IMR-90 (cell line): ENCODE results near the gene TMEM117. TPM values are rescaled to one million over a fixed set of nuclear protein-coding genes. Genes with fewer than 3 reads are reported as not detected.

Experiments used
- ATAC-seq: fragments of 200-7000 bp; cut with Tn5 transposase; 2 replicates; pipeline ENCODE4 v1.9.1; 2020; ENCODE audit warnings: low read depth, mild to moderate bottlenecking, moderate library complexity
- BruUV-seq: library from RNA; stranded (reverse); fragments of 400-500 nt; replicated peaks from 2 replicates; lab custom pipeline; 2021; lab: Mats Ljungman, UMichigan
- CTCF ChIA-PET: fragments of 300-600 bp; formaldehyde crosslinking; extraction: SDS; loops from one replicate; lab custom pipeline; 2021; ENCODE audit warnings: antibody characterized with exemption; lab: Yijun Ruan, JAX
- POLR2A ChIA-PET: fragments of 300-600 bp; sonication (Branson Sonifier 250); formaldehyde crosslinking; loops from one replicate; lab custom pipeline; 2022; ENCODE audit warnings: antibody characterized with exemption; ENCODE audit not compliant: unreplicated experiment; lab: Charles Lee
- DNase-seq: peaks from one replicate; pipeline ENCODE4 v3.0.0; 2013
- H2AFZ ChIP-seq: replicated peaks from 2 replicates; pipeline ENCODE3; 2013; ENCODE audit warnings: low read length, mild to moderate bottlenecking; ENCODE audit not compliant: poor library complexity
- H2AK5ac ChIP-seq: 2 replicates; pipeline ENCODE4 v1.6.1; 2013; ENCODE audit warnings: low read depth, low read length, inconsistent platforms
- H2AK9ac ChIP-seq: replicated peaks from 2 replicates; pipeline ENCODE3; 2013; ENCODE audit warnings: mild to moderate bottlenecking, low read depth, low read length, moderate library complexity; ENCODE audit not compliant: poor library complexity
- H2BK120ac ChIP-seq: 2 replicates; pipeline ENCODE4 v1.6.1; 2013; ENCODE audit warnings: low read depth, low read length, inconsistent platforms
- H2BK15ac ChIP-seq: 3 replicates; pipeline ENCODE4 v1.6.1; 2013; ENCODE audit warnings: low read depth, low read length, inconsistent platforms
- H2BK20ac ChIP-seq: 2 replicates; pipeline ENCODE4 v1.6.1; 2013; ENCODE audit warnings: low read depth, mild to moderate bottlenecking, inconsistent platforms, low read length, moderate library complexity
- H2BK5ac ChIP-seq: 2 replicates; pipeline ENCODE4 v1.6.1; 2013; ENCODE audit warnings: mild to moderate bottlenecking, low read depth, low read length, inconsistent platforms; ENCODE audit not compliant: poor library complexity, severe bottlenecking
- H3K14ac ChIP-seq: replicated peaks from 2 replicates; pipeline ENCODE4 v1.6.1; 2013; ENCODE audit warnings: low read depth, low read length, inconsistent platforms
- H3K18ac ChIP-seq: 2 replicates; pipeline ENCODE4 v1.6.1; 2013; ENCODE audit warnings: low read depth, low read length, control low read depth
- H3K23ac ChIP-seq: 2 replicates; pipeline ENCODE4 v1.6.1; 2013; ENCODE audit warnings: low read depth, low read length, inconsistent platforms
- H3K27ac ChIP-seq: 2 replicates; pipeline ENCODE4 v1.5.1; 2013; ENCODE audit warnings: mild to moderate bottlenecking, control low read depth, low read length; ENCODE audit not compliant: insufficient read depth
- H3K27me3 ChIP-seq: 2 replicates; pipeline ENCODE4 v1.6.1; 2013; ENCODE audit warnings: low read length; ENCODE audit not compliant: control insufficient read depth, insufficient read depth
- H3K36me3 ChIP-seq: 2 replicates; pipeline ENCODE4 v1.6.1; 2013; ENCODE audit warnings: low read length, mixed read lengths; ENCODE audit not compliant: control insufficient read depth, insufficient read depth
- H3K4ac ChIP-seq: 2 replicates; pipeline ENCODE4 v1.6.1; 2013; ENCODE audit warnings: low read depth, low read length, inconsistent platforms
- H3K4me1 ChIP-seq: 2 replicates; pipeline ENCODE4 v1.6.1; 2013; ENCODE audit warnings: low read length, mixed read lengths; ENCODE audit not compliant: control insufficient read depth, insufficient read depth
- H3K4me2 ChIP-seq: 2 replicates; pipeline ENCODE4 v1.6.1; 2013; ENCODE audit warnings: low read depth, mild to moderate bottlenecking, control low read depth, low read length, moderate library complexity
- H3K4me3 ChIP-seq: 2 replicates; pipeline ENCODE4 v1.5.1; 2013; ENCODE audit warnings: low read depth, mild to moderate bottlenecking, control low read depth, low read length, moderate library complexity; ENCODE audit not compliant: insufficient read depth
- H3K56ac ChIP-seq: 2 replicates; pipeline ENCODE4 v1.6.1; 2013; ENCODE audit warnings: low read length, inconsistent platforms; ENCODE audit not compliant: insufficient read depth; ENCODE audit errors: extremely low read depth
- H3K79me1 ChIP-seq, 2 experiments: 2 replicates each; pipeline ENCODE4 v1.6.1; 2013; ENCODE audit warnings: low read length in 2 of 2, inconsistent platforms in 1 of 2, low read depth in 1 of 2
- H3K9ac ChIP-seq: 2 replicates; pipeline ENCODE4 v1.6.1; 2013; ENCODE audit warnings: low read depth, low read length, control low read depth
- H3K9me1 ChIP-seq: 2 replicates; pipeline ENCODE4 v1.6.1; 2013; ENCODE audit warnings: low read length, inconsistent platforms; ENCODE audit not compliant: insufficient read depth
- H3K9me3 ChIP-seq: 2 replicates; pipeline ENCODE4 v1.6.1; 2013; ENCODE audit warnings: low read length; ENCODE audit not compliant: control insufficient read depth, insufficient read depth
- H4K20me1 ChIP-seq: 2 replicates; pipeline ENCODE4 v1.6.1; 2013; ENCODE audit warnings: low read length, inconsistent platforms; ENCODE audit not compliant: insufficient read depth
- H4K5ac ChIP-seq: 2 replicates; pipeline ENCODE4 v1.6.1; 2013; ENCODE audit warnings: mild to moderate bottlenecking, low read depth, low read length, control low read depth
- H4K8ac ChIP-seq, 2 experiments: 2 replicates each; pipeline ENCODE4 v1.6.1; 2013; ENCODE audit warnings: low read depth in 2 of 2, low read length in 2 of 2, control low read depth in 1 of 2, inconsistent platforms in 1 of 2
- H4K91ac ChIP-seq: 2 replicates; pipeline ENCODE4 v1.6.1; 2013; ENCODE audit warnings: low read depth, low read length, inconsistent platforms; ENCODE audit not compliant: insufficient read depth
- BHLHE40 ChIP-seq: fragments of 150-350 bp; IDR thresholded peaks from 2 replicates; pipeline ENCODE4 v1.6.1; 2016; ENCODE audit warnings: mild to moderate bottlenecking, low read depth, low read length
- FOS ChIP-seq: fragments of 150-350 bp; IDR thresholded peaks from 2 replicates; pipeline ENCODE4 v1.6.1; 2016; ENCODE audit warnings: low read depth, low read length
- MAFK ChIP-seq: IDR thresholded peaks from 2 replicates; pipeline ENCODE4 v1.6.1; 2012; ENCODE audit warnings: low read depth, low read length, improper control_type of control experiment
- MAZ ChIP-seq: IDR thresholded peaks from 2 replicates; pipeline ENCODE4 v1.6.1; 2012; ENCODE audit warnings: low read depth, mild to moderate bottlenecking, low read length, improper control_type of control experiment, moderate library complexity, borderline replicate concordance
- NFE2L2 ChIP-seq: fragments of 150-350 bp; IDR thresholded peaks from 2 replicates; pipeline ENCODE4 v1.6.1; 2016; ENCODE audit warnings: low read depth, mild to moderate bottlenecking, low read length
- RAD21 ChIP-seq: IDR thresholded peaks from 2 replicates; pipeline ENCODE4 v1.6.1; 2012; ENCODE audit warnings: low read length, improper control_type of control experiment
- RCOR1 ChIP-seq: IDR thresholded peaks from 2 replicates; pipeline ENCODE4 v1.6.1; 2012; ENCODE audit warnings: mild to moderate bottlenecking, low read length, improper control_type of control experiment; ENCODE audit not compliant: insufficient replicate concordance
- RFX5 ChIP-seq: IDR thresholded peaks from 2 replicates; pipeline ENCODE4 v1.8.0; 2012; ENCODE audit warnings: low read depth, mild to moderate bottlenecking, low read length, moderate library complexity
- SMC3 ChIP-seq: fragments of 150-350 bp; IDR thresholded peaks from 2 replicates; pipeline ENCODE4 v1.6.1; 2016; ENCODE audit warnings: low read depth, mild to moderate bottlenecking, antibody characterized with exemption, low read length, moderate library complexity
- WGBS, 2 experiments: methylation state at CpG; one replicate each; pipeline versions ENCODE4 v1.1.5 to v1.1.7; 2013; ENCODE audit warnings: missing lambda C conversion rate in 2 of 2; ENCODE audit not compliant: insufficient read length in 1 of 2; ENCODE audit errors: extremely low coverage in 2 of 2; 5-methylcytosine and 5-hydroxymethylcytosine counted together
- dilution Hi-C: fragments of 300-500 bp; cut with HindIII; formaldehyde crosslinking; loops from one replicate; pipeline ENCODE4 v1.14.3; 2018; ENCODE audit warnings: low sequenced_read_pairs; ENCODE audit not compliant: unreplicated experiment
- in situ Hi-C: fragments of 300-500 bp; cut with MboI; formaldehyde crosslinking; loops from 3 replicates; pipeline ENCODE4 v1.14.3; 2019; ENCODE audit warnings: low sequenced_read_pairs, inconsistent platforms, mixed read lengths
- intact Hi-C: fragments of 100-400 bp; cut with micrococcal nuclease; formaldehyde crosslinking; loops from 2 replicates; pipeline ENCODE4 v1.10.0; 2022
- polyA plus RNA-seq, 3 experiments: library from polyadenylated mRNA; depleted of rRNA; stranded (reverse); fragments of >200 nt; gene quantifications; 2 replicates each; pipeline ENCODE4 v1.2.3, GENCODE V29; 2012; ENCODE audit warnings: low replicate concordance in 1 of 3
- total RNA-seq: library from RNA; depleted of rRNA; stranded (reverse); fragments of >200 nt; gene quantifications from 2 replicates; pipeline ENCODE4 v1.2.3, GENCODE V29; 2012
- TF ChIP-seq, protein P1 (sequence below): conservative IDR thresholded peaks from 2 replicates; pipeline ENCODE4 v1.5.1; 2012; ENCODE audit warnings: mild to moderate bottlenecking, low read depth, low read length, improper control_type of control experiment
- TF ChIP-seq, protein P2 (sequence below): fragments of 150-350 bp; IDR thresholded peaks from 2 replicates; pipeline ENCODE4 v1.6.1; 2017; ENCODE audit warnings: mild to moderate bottlenecking, antibody characterized with exemption, low read length, low read depth
- TF ChIP-seq, protein P3 (sequence below): fragments of 150-350 bp; IDR thresholded peaks from 2 replicates; pipeline ENCODE4 v1.6.1; 2016; ENCODE audit warnings: low read depth, mild to moderate bottlenecking, low read length, moderate library complexity, borderline replicate concordance

Gene TMEM117
- total and polyA plus RNA-seq, 2 of the 4 experiments (the other 2 are of a cell fraction), result 8.7 to 21.0 TPM

DNA sequence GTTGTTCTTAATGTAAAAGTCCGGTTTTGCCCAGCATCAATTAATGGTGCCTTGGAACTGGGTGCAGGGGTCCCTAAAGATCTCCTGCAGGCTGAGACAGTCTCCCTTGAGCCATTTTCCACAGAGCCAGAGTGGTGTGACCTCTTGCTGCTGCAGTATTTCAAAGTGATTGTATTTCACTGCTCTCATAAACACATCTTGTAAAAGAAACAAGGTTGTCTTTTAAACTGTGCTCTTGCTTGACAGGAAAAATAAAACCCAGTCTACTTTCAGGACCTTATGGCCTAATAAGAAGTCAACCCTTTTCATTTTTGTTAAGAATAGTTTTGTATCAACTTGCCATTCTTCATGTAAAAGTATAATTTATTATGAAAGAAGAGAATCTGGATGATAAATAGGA, 44.7 kb downstream of the TMEM117 start:
- dilution Hi-C loops, result no loop called here
- H2AK5ac ChIP-seq, result no peak overlapping the region
- TF ChIP-seq FOS (no peak), RAD21 (no peak), RFX5 (no peak), RCOR1 (no peak), BHLHE40 (no peak), MAFK (no peak), NFE2L2 (no peak), SMC3 (no peak), MAZ (no peak)
- TF ChIP-seq, protein P1, sequence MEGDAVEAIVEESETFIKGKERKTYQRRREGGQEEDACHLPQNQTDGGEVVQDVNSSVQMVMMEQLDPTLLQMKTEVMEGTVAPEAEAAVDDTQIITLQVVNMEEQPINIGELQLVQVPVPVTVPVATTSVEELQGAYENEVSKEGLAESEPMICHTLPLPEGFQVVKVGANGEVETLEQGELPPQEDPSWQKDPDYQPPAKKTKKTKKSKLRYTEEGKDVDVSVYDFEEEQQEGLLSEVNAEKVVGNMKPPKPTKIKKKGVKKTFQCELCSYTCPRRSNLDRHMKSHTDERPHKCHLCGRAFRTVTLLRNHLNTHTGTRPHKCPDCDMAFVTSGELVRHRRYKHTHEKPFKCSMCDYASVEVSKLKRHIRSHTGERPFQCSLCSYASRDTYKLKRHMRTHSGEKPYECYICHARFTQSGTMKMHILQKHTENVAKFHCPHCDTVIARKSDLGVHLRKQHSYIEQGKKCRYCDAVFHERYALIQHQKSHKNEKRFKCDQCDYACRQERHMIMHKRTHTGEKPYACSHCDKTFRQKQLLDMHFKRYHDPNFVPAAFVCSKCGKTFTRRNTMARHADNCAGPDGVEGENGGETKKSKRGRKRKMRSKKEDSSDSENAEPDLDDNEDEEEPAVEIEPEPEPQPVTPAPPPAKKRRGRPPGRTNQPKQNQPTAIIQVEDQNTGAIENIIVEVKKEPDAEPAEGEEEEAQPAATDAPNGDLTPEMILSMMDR, result no peak
- TF ChIP-seq, protein P2, sequence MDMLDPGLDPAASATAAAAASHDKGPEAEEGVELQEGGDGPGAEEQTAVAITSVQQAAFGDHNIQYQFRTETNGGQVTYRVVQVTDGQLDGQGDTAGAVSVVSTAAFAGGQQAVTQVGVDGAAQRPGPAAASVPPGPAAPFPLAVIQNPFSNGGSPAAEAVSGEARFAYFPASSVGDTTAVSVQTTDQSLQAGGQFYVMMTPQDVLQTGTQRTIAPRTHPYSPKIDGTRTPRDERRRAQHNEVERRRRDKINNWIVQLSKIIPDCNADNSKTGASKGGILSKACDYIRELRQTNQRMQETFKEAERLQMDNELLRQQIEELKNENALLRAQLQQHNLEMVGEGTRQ, result no peak
- TF ChIP-seq, protein P3, sequence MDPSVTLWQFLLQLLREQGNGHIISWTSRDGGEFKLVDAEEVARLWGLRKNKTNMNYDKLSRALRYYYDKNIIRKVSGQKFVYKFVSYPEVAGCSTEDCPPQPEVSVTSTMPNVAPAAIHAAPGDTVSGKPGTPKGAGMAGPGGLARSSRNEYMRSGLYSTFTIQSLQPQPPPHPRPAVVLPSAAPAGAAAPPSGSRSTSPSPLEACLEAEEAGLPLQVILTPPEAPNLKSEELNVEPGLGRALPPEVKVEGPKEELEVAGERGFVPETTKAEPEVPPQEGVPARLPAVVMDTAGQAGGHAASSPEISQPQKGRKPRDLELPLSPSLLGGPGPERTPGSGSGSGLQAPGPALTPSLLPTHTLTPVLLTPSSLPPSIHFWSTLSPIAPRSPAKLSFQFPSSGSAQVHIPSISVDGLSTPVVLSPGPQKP, result no peak
- H3K4me3 ChIP-seq, result no peak overlapping the region
- intact Hi-C loops, result no loop called here
- no peaks in the 10 kb centered on the region for H3K4me1 ChIP-seq
- H3K14ac ChIP-seq, result no peak overlapping the region
- H3K27me3 ChIP-seq, result no peaks in the 10 kb centered on the region
- no peaks in the 10 kb centered on the region for H3K9me3 ChIP-seq
- DNase-seq (no peak), ATAC-seq (no peak)
- H3K56ac ChIP-seq, result no peak overlapping the region
- no peak overlapping the region for H2BK20ac ChIP-seq
- no peak overlapping the region for H3K9ac ChIP-seq
- H4K5ac ChIP-seq, result no peak overlapping the region
- H3K36me3 ChIP-seq, result no peaks in the 10 kb centered on the region
- H3K4ac ChIP-seq, result no peak overlapping the region
- no peak overlapping the region for H2BK15ac ChIP-seq
- no peak overlapping the region for H2BK5ac ChIP-seq
- no peak overlapping the region for H2AFZ ChIP-seq
- H4K91ac ChIP-seq, result no peak overlapping the region
- H4K8ac ChIP-seq, result no peak overlapping the region
- 33% methylated on average over 1 of the region's 1 CpG; no CpG with 5 or more reads in 1 of the 2 experiments for WGBS, 2 experiments
- ChIA-PET CTCF (no interaction called here), POLR2A (interaction anchor here (0.5 kb wide), 1 partner anchor 16 kb away, joined by 3 read pairs; no protein-coding TSS in a partner anchor)
- H3K4me2 ChIP-seq, result no peak overlapping the region
- no peak overlapping the region for H2AK9ac ChIP-seq
- H4K20me1 ChIP-seq, result no peaks in the 10 kb centered on the region
- in situ Hi-C loops, result loop anchor here (5.0 to 25.0 kb wide), 4 partner anchors 73 to 518 kb away; partner anchors contain the start of gene TWF1
- H2BK120ac ChIP-seq, result no peak overlapping the region
- H3K27ac ChIP-seq, result no peak overlapping the region
- no TSS peak for BruUV-seq
- H3K9me1 ChIP-seq, result no peaks in the 10 kb centered on the region
- H3K23ac ChIP-seq, result no peak overlapping the region
- H3K18ac ChIP-seq, result no peak overlapping the region
- no peaks in the 10 kb centered on the region; a peak in 2 of 4 replicates for H3K79me1 ChIP-seq
